NCI-H460 (cell line): ENCODE data around the gene XBP1. TPM values are rescaled to one million over a fixed set of nuclear protein-coding genes. Genes with fewer than 3 reads are reported as not detected.
"Not testable (repeated sequence)": the region's sequence is repeated elsewhere in the genome, so short reads cannot be mapped to it uniquely, and the experiment has no call there.

Experiments
- DNase-seq: peaks from one replicate; pipeline ENCODE4 v3.0.0-alpha.2; 2016; ENCODE audit warnings: low read depth; ENCODE audit errors: extremely low read depth
- total RNA-seq: library from RNA; depleted of rRNA; stranded (reverse); fragments of >200 nt; shearing (Covaris generic); gene quantifications from 2 replicates; pipeline ENCODE4 v1.2.3, GENCODE V29; 2014

XBP1 gene
- total RNA-seq, 1 experiment from 2014 or later: 290 TPM

DNA sequence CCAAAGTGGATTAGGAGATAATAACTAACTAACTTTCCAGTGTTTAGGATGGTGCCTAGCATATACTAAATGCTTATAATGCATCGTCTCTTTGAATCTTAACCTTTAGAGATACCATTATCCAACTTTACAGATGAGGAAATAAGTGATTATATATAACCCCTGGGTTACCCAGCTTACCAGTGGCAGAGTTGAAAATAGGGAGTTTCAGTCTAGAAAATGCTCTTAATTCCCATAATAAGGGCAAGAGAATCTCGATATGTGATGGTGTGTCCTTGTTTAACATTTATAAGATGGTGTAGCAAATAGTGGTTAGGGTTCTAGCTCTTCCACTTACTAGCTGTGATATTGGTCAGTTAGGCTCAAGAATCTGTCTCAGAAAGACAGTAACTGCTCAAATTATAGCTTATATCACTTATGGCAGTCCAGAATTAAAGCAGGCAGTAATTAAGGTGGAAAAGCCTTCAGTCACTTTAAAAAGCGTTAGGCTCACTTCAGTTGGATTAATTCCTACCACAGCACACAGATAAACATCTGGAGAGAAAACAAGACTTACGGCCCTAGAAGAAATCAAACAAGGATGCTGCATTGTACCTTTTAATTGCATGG is 6.3 kb downstream of the XBP1 start:
- DNase-seq: no peak

DNA sequence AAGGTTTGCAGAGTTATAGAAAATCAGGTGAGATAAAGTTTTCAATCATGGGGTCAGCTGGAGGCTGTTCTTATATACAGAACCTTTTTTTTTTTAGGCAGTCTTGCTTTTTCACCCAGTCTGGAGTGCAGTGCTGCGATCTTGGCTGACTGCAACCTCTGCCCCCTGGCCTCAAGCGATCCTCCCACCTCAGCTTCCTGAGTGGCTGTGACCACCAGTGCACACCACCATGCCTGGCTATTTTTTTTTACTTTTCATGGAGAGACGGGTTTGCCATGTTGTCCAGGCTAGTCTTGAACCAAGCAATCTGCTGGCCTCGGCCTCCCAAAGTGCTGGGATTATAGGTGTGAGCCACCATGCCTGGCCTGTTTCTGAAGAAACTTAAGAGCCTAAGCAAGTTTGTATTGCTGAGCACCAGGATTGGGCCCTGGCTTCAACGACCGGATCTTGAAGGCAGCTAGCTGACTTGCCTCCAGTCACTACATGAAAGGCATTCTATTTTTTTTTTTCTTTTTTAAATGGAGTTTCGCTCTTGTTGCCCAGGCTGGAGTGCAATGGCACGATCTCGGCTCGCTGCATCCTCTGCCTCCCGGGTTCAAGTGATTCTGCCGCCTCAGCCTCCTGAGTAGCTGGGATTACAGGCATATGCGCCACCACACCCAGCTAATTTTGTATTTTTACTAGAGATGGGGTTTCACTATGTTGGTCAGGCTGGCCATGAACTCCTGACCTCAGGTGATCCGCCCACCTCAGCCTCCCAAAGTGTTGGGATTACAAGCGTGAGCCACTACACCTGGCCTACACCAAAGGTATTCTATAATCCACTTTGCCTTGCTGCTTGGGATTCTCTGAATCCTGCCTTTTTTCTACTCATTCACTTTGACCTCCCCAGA is 7.6 kb downstream of the XBP1 start:
- no peak for DNase-seq

DNA sequence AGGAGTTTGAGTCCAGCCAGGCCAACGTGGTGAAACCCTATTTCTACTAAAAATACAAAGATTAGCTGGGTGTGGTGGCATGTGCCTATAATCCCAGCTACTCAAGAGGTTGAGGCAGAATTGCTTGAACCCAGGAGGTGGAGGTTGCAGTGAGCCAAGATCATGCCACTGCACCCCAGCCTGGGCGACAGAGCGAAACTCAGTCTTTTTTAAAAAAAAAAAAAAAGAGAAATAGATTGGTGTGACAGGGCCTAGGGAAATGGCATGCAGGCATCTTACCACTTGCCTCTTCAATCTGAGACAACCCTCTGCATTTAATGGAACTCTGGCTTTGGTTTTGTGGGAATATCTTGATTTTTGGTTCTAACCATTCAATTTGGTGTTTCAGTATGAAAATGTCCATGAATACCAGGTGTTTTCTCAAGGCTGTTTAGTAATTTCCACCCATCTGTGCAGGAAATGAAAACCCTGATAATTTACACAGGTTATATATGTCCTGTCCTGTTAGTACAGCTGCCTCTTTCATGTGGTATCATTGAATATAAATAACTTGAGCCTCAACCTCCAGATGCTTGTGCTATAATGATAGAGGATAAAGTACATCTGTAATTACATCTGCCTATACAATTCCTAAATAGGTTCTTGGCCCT is 8.4 kb downstream of the XBP1 start:
- DNase-seq: no peak

DNA sequence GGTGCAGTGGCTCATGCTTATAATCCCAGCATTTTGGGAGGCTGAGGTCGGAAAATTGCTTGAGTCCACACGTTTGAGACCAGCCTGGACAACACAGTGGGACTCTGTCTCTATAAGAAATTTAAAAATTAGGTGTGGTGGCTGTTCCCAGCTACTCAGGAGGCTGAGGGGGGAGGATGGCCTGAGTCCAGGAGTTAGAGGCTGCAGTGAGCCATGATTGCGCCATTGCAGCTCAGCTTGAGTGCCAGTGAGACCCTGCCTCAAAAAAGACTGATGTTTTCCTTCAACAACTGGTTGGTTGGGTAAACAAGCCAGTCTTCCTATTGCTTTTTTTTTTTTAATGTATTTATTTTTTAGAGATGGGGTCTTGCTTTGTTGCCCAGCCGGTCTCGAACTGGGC is 9.2 kb downstream of the XBP1 start:
- no peak for DNase-seq

DNA sequence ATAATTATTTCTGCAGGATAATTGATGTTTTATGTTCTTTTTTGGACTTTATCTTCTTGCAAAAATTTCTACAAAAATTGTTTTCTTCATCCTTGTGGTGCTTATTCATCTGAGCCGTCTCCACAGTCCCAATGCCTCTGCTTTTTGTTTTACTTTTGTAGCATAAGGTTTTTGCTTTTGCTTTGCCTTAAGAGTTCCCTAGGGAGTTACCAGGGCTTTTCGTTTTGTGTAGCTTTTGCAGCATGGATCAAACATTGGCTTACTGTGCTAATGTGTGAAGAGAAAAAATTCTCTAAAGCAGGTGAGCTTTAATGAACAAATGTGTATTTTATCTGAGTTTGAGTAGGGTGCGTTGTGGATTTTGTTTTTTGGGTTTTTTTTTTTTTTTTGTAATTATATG is 11.8 kb downstream of the XBP1 start:
- no peak for DNase-seq

DNA sequence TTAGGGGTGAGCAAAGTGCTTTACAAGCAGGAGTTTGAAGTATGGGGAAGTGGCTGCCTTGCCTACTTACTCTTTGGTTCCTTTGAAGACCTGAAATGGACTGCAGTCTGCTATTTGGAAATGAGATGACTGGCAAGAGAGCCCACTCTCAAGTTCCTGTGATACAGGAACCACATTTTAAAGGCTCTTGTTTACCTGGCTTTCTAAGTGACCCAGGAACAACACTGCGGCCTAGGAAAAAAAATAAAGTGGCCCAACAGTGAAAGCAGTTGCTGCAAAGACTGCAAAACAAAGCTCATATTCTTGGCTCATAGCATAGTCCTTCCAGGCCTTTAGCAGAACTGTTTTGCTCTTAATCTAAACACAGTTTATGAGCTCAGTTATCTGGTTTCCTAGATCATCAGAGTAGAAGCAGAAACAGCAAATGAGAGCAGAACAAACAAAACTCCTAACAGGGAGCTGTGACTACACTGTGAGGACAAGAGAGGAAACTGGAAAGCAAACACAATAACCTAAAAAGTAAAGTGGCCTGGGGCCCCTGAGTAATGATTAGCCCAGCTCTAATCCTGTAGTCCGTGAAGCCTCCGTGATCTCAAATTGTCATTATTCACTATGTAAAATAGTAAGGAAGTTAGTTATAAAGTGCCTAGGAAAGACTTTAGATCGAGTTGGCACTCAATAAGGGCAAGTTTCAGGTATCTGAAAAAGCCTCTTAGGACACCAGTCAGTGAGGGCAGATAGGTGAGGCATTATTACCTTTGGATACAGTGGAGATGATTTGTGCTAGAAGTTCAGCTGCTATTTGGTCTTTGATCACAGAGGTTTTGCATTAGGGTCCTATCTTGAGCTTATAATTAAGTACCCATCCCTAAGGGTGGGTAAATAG is 16.3 kb downstream of the XBP1 start:
- no peak for DNase-seq

DNA sequence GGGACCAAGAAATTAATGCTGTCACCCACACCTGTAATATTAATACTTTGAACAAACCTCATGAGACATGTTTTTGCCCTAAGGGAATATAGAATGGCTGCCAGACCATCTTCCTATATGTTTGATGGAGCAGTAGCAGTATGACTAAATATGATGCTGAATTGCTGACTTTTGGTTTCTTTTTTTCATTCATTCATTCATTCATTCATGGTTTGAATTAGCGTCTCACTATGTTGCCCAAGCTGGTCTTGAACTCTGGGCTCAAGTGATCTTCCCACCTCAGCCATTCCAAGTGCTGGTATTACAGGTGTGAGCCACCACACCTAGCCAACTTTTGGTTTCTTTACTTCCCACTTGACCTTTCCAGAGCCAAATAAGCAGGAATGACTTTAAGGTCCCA is 20.1 kb downstream of the XBP1 start:
- DNase-seq: no peak

DNA sequence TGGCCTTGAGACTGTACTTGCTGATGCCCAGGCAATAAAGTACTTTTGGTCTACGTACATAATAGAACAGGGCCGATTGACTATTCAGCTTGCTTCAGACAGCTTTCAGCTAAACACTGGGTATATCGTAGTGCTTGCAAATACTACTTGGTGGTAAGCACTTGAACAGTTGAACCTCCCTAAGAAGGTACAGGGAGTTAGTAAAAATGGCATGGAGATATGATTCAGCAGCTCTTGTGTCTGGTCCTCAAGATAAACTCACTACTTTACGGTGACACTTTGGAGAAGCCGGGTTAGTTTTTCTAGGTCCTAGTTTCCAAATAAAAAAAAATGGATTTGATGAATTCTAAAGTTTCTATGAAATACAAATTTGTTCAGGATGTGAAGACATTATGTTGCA is 20.5 kb downstream of the XBP1 start:
- DNase-seq: no peak

DNA sequence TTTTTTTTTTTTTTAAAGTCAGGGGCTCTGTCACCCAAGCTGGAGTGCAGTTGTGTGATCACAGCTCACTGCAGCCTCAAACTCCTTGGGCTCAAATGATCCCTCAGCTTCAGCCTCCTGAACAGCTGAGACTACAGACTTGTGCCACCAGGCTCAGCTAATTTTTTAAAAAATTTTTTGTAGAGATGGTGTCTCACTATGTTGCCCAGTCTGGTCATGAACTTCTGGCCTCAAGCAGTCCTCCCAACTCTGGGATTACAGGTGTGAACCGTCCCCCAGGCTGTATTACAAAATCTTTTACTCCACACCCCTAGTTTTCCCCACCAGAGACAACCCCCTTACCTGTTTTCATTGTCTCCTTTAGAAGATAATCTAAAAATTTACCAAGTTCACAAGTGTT is 26.0 kb downstream of the XBP1 start:
- no peak for DNase-seq

DNA sequence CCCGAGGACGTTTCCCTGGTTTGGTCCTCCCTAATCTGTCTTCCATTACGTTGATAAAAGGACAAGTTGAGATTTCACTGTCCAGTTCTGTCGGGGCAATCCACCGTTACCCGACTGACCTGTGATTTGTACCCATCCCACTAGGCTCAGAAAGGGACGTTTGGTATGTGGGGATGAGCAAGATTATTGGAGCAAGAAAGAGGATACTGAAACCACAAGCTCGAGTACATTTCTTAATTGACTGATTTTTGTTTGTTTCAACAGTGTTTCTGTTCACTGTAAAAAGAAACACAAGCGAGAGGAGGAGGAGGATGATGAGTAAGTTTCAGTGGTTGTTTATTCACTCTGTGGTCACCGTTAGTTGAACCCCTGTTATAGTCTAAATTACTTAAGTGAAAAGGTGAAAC is 26.9 kb downstream of the XBP1 start:
- DNase-seq: no peak

DNA sequence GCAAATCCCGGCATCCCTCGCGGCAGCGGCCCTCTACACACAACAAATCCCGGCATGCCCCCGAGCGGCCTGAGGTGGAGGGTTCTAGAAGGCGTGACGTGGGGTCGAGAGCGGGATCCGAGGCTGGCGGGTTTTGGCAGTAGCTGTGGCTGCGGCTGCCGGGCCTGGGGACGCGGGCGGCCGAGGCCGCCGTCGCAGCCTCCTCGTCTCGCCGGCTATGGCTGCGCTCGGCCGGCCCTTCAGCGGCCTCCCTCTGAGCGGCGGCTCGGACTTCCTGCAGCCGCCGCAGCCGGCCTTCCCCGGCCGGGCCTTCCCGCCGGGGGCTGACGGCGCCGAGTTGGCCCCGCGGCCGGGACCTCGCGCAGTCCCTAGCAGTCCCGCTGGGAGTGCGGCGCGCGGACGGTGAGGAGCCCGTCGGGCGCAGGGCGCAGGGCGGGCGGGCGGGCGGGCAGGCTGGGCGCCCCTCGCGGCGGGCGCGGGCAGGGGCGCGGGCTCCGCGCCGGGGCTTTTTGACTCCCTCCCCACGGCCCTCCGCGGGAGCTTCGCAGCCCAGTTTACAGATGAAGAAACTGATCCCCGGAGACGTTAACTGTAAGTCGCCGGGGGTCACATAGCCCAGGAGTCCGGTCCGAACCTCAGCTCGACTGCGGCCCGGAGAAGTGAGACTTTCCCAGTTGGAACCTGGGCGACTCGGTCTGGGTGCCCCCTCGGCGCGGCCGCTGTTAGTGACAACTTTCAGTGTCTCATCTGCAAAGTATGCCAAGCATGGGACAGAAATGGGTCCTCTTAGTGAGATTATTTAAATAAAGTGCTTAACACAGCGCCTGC is 27.5 kb downstream of the XBP1 start, which contains the start of gene CCDC117:
Gene CCDC117 (plus strand): TSS at position 63 of the 828 bp plus-strand sequence. CDS start 155 bp downstream, at position 218.
- DNase-seq: peak; percentile 85

DNA sequence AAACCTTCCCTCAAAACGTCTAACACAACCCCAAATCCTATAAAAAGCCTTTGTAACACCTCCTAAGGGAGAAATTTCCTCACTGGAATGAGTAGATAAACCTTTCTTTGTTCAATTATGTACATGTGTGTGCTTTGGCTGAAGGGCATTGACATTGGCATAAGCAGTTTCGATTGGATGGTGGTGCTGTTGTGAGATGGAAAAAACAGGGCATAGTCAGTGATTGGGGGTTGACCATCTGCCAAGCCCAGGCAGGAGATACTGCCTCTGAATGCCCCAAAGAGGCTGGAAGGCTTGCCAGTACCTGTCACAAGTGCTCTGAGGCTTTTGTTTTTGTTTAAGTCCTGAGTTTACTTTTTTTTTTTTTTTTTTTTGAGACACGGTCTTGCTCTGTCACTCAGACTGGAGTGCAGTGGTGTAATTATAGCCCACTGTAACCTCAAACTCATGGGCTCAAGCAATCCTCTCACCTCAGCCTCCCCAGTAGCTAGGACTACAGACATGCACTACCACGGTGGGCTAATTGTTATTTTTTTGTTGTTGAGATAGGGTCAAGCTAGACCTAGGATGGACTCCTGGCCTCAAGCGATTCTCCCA is 29.1 kb downstream of the XBP1 start:
- DNase-seq: no peak

DNA sequence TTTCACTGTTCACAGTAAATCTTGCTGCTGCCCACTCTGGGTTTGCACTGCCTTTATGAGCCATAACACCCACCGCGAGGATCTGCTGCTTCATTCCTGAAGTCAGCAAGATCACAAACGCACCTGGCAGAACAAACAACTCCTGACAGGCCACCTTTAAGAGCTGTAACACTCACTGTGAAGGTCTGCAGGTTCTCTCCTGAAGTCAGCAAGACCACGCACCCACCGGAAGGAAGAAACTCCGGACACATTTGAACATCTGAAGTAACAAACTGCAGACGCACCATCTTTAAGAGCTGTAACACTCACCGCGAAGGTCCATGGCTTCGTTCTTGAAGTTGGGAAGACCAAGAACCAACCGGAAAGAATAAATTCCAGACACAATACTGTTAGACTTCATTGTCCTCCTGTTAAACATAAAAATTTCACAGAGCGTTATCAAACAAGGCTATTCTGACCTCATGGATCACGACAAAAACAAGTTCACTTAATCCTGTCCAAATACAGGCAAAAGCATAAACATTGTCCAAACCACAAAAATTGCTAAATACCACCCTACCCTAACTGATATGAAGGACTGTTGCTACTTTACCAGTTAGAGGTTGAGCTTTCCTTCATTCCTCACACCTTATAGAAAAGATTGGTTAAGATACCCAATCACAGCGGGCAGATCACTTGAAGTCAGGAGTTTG is 30.8 kb downstream of the XBP1 start:
- DNase-seq: no peak

DNA sequence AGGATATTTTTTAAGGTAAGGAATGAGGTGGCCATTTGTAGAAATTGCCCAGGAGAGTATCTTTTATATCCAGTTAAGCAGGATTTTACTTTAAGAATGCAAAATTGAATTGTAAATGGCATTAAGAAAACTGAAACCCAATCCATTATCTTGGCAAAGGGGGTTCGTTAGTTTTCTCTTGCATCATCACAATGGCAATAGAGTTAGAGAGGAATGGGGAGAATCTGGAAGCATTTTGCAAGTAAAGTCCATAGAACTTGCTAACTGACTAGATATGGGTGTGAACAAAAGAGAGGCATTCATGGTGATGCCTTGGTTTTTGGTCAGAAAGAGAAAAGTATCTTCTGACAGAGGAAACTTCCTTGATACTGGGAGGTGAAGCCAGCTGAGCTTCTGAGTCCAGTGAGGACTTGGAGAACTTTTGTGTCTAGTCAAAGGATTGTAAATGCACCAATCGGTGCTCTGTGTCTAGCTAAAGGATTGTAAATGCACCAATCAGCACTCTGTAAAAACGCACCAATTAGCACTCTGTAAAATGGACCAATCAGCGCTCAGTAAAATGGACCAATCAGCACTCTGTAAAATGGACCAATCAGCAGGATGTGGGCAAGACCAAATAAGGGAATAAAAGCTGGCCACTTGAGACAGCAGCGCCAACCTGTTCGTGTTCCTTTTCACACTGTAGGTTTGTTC is 31.5 kb downstream of the XBP1 start:
- DNase-seq: no peak

DNA sequence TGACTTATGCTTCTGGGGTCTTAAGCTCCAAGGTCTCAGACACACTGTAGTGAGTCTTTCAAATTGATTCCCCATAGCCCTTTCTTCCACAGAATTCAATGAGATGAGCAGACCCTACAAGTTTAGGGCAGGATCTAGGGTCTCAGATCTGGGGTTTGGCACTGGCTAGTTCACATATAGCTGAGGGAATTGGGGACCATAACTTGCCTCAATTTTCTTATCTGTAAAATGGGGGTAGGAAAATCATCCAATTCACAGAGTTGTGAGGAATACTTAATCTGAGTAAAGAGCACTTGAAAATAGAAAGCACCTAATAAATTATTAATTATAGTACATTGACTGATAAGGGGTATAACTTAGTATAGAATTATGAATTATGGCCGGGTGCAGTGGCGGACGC is 33.7 kb downstream of the XBP1 start:
- DNase-seq: no peak

DNA sequence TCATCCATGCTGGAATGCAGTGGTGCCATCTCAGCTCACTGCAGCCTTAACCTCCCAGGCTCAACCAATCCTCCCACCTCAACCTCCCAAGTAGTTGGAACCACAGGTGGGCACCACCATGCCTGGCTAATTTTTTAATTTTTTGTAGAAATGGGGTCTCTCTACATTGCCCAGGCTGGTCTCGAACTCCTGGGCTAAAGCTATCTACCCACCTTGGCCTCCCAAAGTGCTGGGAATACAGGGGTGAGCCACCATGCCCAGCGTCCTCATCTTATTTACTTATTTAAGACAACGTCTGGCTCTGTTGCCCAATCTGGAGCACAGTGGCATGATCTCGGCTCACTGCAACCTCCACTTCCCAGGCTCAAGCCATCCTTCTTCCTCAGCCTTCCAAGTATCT is 38.4 kb downstream of the XBP1 start:
- DNase-seq: not testable (repeated sequence)

DNA sequence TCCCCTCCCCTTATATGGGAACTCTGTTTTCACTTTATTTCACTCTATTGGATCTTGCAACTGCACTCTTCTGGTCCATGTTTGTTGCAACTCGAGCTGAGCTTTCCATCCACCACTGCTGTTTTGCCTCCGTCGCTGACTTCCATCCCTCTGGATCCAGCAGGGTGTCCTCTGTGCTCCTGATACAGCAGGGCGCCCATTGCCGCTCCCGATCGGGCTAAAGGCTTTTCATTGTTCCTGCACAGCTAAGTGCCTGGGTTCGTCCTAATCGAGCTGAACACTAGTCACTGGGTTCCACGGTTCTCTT is 39.0 kb downstream of the XBP1 start:
- no peak for DNase-seq

DNA sequence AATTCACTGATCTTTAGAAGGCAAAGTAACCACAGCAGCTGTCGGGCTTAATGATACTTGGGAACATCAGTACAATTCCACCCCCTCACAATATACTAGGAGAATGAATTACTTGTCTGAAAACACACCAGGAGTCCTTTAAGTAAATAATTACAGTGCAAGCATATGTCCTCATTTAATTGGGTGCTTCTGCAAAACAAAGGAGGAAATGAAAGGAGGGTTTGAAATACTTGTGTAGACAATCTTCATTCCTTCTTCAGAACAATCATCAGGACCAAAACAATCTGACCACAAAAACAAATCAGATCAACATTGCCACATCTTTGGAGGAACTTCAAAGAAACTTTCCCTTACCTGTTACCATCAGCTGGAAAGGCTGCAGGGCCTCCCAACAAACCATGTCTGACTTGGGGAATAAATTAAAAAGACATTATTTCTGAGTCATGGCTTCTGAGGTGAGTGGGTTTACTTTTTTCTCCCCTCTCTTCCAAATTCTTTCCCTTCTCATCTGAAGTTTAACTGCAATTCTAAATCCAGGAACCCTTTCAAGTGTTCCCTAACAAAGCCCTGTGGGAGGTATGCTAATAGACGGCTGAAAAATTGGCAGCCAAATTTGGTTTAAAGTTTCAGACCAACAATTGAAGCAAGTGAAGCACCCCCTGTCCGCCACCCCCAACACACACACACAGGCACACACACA is 40.4 kb downstream of the XBP1 start:
- no peak for DNase-seq
